Measurements from ENCODE around the gene ATP5F1E. TPM values are rescaled to one million over a fixed set of nuclear protein-coding genes. Genes with fewer than 3 reads are reported as not detected.

ATP5F1E gene
- total and polyA plus RNA-seq, 2 experiments from 2014 or later, result 12.9 to 211 TPM

DNA sequence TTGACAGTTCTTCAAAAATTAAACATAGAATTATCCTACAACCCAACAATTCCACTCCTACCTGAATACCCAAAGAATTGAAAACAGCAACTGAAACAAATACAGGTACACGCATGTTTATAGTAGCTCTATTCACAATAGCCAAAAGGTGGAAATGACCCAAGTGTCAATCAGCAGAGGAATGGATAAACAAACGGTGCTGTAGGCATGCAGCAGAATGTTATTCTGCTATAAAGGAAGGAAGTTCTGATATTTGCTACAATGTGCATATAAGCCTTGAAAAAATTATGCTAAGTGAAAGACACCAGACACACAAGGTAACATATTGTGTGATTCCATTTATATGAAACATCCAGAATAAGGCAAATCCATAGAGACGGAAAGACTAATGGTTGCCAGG lies 48.9 kb upstream of the ATP5F1E start (continued):
- no peak for TF ChIP-seq JUNB (IDR thresholded peaks at IDR 0.05; ENCODE audit: unreplicated experiment)
- TF ChIP-seq, protein P1, sequence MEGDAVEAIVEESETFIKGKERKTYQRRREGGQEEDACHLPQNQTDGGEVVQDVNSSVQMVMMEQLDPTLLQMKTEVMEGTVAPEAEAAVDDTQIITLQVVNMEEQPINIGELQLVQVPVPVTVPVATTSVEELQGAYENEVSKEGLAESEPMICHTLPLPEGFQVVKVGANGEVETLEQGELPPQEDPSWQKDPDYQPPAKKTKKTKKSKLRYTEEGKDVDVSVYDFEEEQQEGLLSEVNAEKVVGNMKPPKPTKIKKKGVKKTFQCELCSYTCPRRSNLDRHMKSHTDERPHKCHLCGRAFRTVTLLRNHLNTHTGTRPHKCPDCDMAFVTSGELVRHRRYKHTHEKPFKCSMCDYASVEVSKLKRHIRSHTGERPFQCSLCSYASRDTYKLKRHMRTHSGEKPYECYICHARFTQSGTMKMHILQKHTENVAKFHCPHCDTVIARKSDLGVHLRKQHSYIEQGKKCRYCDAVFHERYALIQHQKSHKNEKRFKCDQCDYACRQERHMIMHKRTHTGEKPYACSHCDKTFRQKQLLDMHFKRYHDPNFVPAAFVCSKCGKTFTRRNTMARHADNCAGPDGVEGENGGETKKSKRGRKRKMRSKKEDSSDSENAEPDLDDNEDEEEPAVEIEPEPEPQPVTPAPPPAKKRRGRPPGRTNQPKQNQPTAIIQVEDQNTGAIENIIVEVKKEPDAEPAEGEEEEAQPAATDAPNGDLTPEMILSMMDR (conservative IDR thresholded peaks at IDR 0.05; ENCODE audit: low read depth in 2 of 2), result no peak
- TF ChIP-seq, protein P2, sequence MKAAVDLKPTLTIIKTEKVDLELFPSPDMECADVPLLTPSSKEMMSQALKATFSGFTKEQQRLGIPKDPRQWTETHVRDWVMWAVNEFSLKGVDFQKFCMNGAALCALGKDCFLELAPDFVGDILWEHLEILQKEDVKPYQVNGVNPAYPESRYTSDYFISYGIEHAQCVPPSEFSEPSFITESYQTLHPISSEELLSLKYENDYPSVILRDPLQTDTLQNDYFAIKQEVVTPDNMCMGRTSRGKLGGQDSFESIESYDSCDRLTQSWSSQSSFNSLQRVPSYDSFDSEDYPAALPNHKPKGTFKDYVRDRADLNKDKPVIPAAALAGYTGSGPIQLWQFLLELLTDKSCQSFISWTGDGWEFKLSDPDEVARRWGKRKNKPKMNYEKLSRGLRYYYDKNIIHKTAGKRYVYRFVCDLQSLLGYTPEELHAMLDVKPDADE (IDR thresholded peaks at IDR 0.05), result no peak

DNA sequence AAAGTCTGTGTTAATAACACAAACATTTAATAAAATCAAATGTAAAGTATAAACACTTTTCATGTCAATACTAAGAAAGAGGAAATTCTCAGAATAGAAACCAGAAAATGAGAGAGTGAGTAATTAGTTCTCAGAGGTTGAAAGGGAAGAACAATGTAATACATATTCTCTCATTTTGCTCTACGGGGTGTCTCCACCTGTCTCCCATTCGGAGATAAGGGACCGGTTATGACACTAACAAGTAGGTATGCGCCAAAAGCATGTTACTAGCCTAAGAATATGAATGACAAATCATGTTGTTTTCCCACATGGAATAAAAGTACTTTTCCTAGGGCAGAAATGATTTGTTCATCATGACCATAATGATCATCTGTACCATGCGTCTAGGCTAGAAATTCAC lies 46.1 kb upstream of the ATP5F1E start:
- peaks cover 3% of the 10 kb centered on the region for H3K27me3 Mint-ChIP-seq (ENCODE audit: insufficient read depth, low read depth, poor library complexity)
- peaks cover 5% of the 10 kb centered on the region; the same call in 2 of the 3 replicates for H3K4me1 Mint-ChIP-seq
- Histone ChIP-seq H3K36me3 (ENCODE audit: insufficient read depth) (no peaks in the 10 kb centered on the region), H2AFZ (no peak overlapping the region), H3K4me1 (ENCODE audit: insufficient read depth) (no peaks in the 10 kb centered on the region), H3K4me2 (no peak overlapping the region), H3K9me2 (ENCODE audit: insufficient read depth) (no peaks in the 10 kb centered on the region), H3K27ac (ENCODE audit: low read depth) (no peak overlapping the region), H3K79me2 (replicated peaks; ENCODE audit: insufficient read depth) (no peaks in the 10 kb centered on the region), H3F3A (replicated peaks; ENCODE audit: low read depth) (no peaks in the 10 kb centered on the region), H3K4me3 (no peak overlapping the region), H4K20me1 (replicated peaks; ENCODE audit: insufficient read depth) (no peaks in the 10 kb centered on the region), H3K27me3 (ENCODE audit: insufficient read depth) (no peaks in the 10 kb centered on the region)
- DNase-seq (ENCODE audit: low spot score), result no peak
- H3K4me3 Mint-ChIP-seq, result no peak overlapping the region
- no peak overlapping the region for H3K27ac Mint-ChIP-seq
- ATAC-seq, result no peak
- TF ChIP-seq, protein P3, sequence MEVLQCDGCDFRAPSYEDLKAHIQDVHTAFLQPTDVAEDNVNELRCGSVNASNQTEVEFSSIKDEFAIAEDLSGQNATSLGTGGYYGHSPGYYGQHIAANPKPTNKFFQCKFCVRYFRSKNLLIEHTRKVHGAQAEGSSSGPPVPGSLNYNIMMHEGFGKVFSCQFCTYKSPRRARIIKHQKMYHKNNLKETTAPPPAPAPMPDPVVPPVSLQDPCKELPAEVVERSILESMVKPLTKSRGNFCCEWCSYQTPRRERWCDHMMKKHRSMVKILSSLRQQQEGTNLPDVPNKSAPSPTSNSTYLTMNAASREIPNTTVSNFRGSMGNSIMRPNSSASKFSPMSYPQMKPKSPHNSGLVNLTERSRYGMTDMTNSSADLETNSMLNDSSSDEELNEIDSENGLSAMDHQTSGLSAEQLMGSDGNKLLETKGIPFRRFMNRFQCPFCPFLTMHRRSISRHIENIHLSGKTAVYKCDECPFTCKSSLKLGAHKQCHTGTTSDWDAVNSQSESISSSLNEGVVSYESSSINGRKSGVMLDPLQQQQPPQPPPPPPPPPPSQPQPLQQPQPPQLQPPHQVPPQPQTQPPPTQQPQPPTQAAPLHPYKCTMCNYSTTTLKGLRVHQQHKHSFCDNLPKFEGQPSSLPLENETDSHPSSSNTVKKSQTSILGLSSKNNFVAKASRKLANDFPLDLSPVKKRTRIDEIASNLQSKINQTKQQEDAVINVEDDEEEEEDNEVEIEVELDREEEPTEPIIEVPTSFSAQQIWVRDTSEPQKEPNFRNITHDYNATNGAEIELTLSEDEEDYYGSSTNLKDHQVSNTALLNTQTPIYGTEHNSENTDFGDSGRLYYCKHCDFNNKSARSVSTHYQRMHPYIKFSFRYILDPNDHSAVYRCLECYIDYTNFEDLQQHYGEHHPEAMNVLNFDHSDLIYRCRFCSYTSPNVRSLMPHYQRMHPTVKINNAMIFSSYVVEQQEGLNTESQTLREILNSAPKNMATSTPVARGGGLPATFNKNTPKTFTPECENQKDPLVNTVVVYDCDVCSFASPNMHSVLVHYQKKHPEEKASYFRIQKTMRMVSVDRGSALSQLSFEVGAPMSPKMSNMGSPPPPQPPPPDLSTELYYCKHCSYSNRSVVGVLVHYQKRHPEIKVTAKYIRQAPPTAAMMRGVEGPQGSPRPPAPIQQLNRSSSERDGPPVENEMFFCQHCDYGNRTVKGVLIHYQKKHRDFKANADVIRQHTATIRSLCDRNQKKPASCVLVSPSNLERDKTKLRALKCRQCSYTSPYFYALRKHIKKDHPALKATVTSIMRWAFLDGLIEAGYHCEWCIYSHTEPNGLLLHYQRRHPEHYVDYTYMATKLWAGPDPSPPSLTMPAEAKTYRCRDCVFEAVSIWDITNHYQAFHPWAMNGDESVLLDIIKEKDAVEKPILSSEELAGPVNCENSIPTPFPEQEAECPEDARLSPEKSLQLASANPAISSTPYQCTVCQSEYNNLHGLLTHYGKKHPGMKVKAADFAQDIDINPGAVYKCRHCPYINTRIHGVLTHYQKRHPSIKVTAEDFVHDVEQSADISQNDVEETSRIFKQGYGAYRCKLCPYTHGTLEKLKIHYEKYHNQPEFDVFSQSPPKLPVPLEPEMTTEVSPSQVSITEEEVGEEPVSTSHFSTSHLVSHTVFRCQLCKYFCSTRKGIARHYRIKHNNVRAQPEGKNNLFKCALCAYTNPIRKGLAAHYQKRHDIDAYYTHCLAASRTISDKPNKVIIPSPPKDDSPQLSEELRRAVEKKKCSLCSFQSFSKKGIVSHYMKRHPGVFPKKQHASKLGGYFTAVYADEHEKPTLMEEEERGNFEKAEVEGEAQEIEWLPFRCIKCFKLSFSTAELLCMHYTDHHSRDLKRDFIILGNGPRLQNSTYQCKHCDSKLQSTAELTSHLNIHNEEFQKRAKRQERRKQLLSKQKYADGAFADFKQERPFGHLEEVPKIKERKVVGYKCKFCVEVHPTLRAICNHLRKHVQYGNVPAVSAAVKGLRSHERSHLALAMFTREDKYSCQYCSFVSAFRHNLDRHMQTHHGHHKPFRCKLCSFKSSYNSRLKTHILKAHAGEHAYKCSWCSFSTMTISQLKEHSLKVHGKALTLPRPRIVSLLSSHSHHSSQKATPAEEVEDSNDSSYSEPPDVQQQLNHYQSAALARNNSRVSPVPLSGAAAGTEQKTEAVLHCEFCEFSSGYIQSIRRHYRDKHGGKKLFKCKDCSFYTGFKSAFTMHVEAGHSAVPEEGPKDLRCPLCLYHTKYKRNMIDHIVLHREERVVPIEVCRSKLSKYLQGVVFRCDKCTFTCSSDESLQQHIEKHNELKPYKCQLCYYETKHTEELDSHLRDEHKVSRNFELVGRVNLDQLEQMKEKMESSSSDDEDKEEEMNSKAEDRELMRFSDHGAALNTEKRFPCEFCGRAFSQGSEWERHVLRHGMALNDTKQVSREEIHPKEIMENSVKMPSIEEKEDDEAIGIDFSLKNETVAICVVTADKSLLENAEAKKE (CRISPR knock-in tag; IDR thresholded peaks at IDR 0.05), result no peak
- TF ChIP-seq EZH2phosphoT487 (IDR thresholded peaks at IDR 0.05; ENCODE audit: unreplicated experiment), result no peak
- no peak for TF ChIP-seq STAT1 (IDR thresholded peaks at IDR 0.05; ENCODE audit: unreplicated experiment)
- no peak for TF ChIP-seq ZNF331 (CRISPR knock-in tag; IDR thresholded peaks at IDR 0.05; ENCODE audit: low read depth)
- TF ChIP-seq CREB1 (CRISPR knock-in tag; IDR thresholded peaks at IDR 0.05; ENCODE audit: low read depth), result no peak
- TF ChIP-seq JUNB (IDR thresholded peaks at IDR 0.05; ENCODE audit: unreplicated experiment), result no peak
- TF ChIP-seq NANOG (IDR thresholded peaks at IDR 0.05; ENCODE audit: borderline replicate concordance), result no peak
- TF ChIP-seq POLR2AphosphoS5 (IDR thresholded peaks at IDR 0.05; ENCODE audit: low read depth), result no peak
- no peaks in the 10 kb centered on the region for H3K9me3 Mint-ChIP-seq
- no peaks in the 10 kb centered on the region for H3K36me3 Mint-ChIP-seq (ENCODE audit: low read depth)
